Measurements from ENCODE around the gene FBN3.

FBN3 gene

GRCh38 chr19:8089664-8090601 is 59.5 kb downstream of the FBN3 start:
- no peak for DNase-seq (ENCODE audit: low read depth in 3 of 3)

- DNase-seq (ENCODE audit: low read depth in 3 of 3), result no peak
Measured at GRCh38 chr19:8088752-8089663, 60.4 kb downstream of the FBN3 start.

GRCh38 chr19:8087876-8088275 is 61.5 kb downstream of the FBN3 start:
- no peak for DNase-seq (ENCODE audit: low read depth in 3 of 3)

- no peak for DNase-seq (ENCODE audit: low read depth in 3 of 3)
Measured at GRCh38 chr19:8086849-8087248, 62.5 kb downstream of the FBN3 start.

GRCh38 chr19:8085598-8086408 is 63.6 kb downstream of the FBN3 start:
- DNase-seq (ENCODE audit: low read depth in 3 of 3), result no peak

GRCh38 chr19:8084152-8084551 is 65.2 kb downstream of the FBN3 start:
- DNase-seq (ENCODE audit: low read depth in 3 of 3), result no peak

GRCh38 chr19:8083141-8083540 is 66.3 kb downstream of the FBN3 start:
- no peak for DNase-seq (ENCODE audit: low read depth in 3 of 3)

- DNase-seq (ENCODE audit: low read depth in 3 of 3), result no peak
Measured at GRCh38 chr19:8081569-8082550, 67.5 kb downstream of the FBN3 start.

GRCh38 chr19:8080832-8081231 is 68.6 kb downstream of the FBN3 start:
- no peak for DNase-seq (ENCODE audit: low read depth in 3 of 3)

- no peak for DNase-seq (ENCODE audit: low read depth in 3 of 3)
Measured at GRCh38 chr19:8079988-8080387, 69.4 kb downstream of the FBN3 start.

- no peak for DNase-seq (ENCODE audit: low read depth in 3 of 3)
Measured at GRCh38 chr19:8075158-8076074, 74.0 kb downstream of the FBN3 start.

- no peak for DNase-seq (ENCODE audit: low read depth in 3 of 3)
Measured at GRCh38 chr19:8074501-8074900, 74.9 kb downstream of the FBN3 start.

- DNase-seq (ENCODE audit: low read depth in 3 of 3), result no peak
Measured at GRCh38 chr19:8071912-8072311, 77.5 kb downstream of the FBN3 start.

- DNase-seq (ENCODE audit: low read depth in 3 of 3), result peak in 1 of 3 donors; percentile 12
Measured at GRCh38 chr19:8069096-8069973, 80.1 kb downstream of the FBN3 start.

- DNase-seq (ENCODE audit: low read depth in 3 of 3), result no peak
Measured at GRCh38 chr19:8065875-8066261, 83.5 kb downstream of the FBN3 start.

GRCh38 chr19:8064911-8065874 is 84.2 kb downstream of the FBN3 start:
- DNase-seq (ENCODE audit: low read depth in 3 of 3), result no peak
